HG03280 (cell line): ENCODE data around the gene PPP2R5C.

Experiments used
- ATAC-seq: cut with Tn5 transposase; IDR thresholded peaks from one replicate; pipeline ENCODE4 v1.9.1; 2021; ENCODE audit warnings: mild to moderate bottlenecking, moderate library complexity; ENCODE audit not compliant: unreplicated experiment

PPP2R5C gene

GRCh38 chr14:101859958-101860357, 98.4 kb downstream of the PPP2R5C start:
- no peak for ATAC-seq

- no peak for ATAC-seq
Measured at GRCh38 chr14:101861464-101861863, 100.0 kb downstream of the PPP2R5C start.

- no peak for ATAC-seq
Measured at GRCh38 chr14:101862177-101862576, 100.7 kb downstream of the PPP2R5C start.

GRCh38 chr14:101862711-101863110, 101.2 kb downstream of the PPP2R5C start:
- no peak for ATAC-seq

GRCh38 chr14:101865288-101865687, 103.8 kb downstream of the PPP2R5C start:
- no peak for ATAC-seq

- no peak for ATAC-seq
Measured at GRCh38 chr14:101867854-101868253, 106.3 kb downstream of the PPP2R5C start.

- ATAC-seq = no peak
Measured at GRCh38 chr14:101869217-101869616, 107.7 kb downstream of the PPP2R5C start.

GRCh38 chr14:101870273-101870939, 108.9 kb downstream of the PPP2R5C start:
- no peak for ATAC-seq

- ATAC-seq = no peak
Measured at GRCh38 chr14:101872346-101872745, 110.8 kb downstream of the PPP2R5C start.

GRCh38 chr14:101873076-101873825, 111.7 kb downstream of the PPP2R5C start:
- no peak for ATAC-seq

GRCh38 chr14:101873991-101874390, 112.5 kb downstream of the PPP2R5C start:
- ATAC-seq = no peak

- no peak for ATAC-seq
Measured at GRCh38 chr14:101875041-101875726, 113.7 kb downstream of the PPP2R5C start.

- ATAC-seq = peak; percentile 31
Measured at GRCh38 chr14:101875727-101876554, 114.4 kb downstream of the PPP2R5C start.

GRCh38 chr14:101876555-101876938, 115.0 kb downstream of the PPP2R5C start:
- peak; percentile 82 for ATAC-seq

- no peak for ATAC-seq
Measured at GRCh38 chr14:101877766-101878165, 116.3 kb downstream of the PPP2R5C start.

- no peak for ATAC-seq
Measured at GRCh38 chr14:101878211-101878821, 116.8 kb downstream of the PPP2R5C start.

GRCh38 chr14:101878822-101879528, 117.5 kb downstream of the PPP2R5C start:
- ATAC-seq = no peak

- ATAC-seq = no peak
Measured at GRCh38 chr14:101879529-101880336, 118.2 kb downstream of the PPP2R5C start.

GRCh38 chr14:101881426-101881825, 119.9 kb downstream of the PPP2R5C start:
- no peak for ATAC-seq
